Body of pancreas (tissue), 4 donors: ENCODE measurements around the gene HCRT.

ENCODE experiments used
- POLR2A ChIP-seq, 3 donors: fragments of 450-650 bp; IDR thresholded peaks; one replicate each; pipeline ENCODE4 v1.6.1; 2016; ENCODE audit warnings: antibody characterized with exemption in 3 of 3, mild to moderate bottlenecking in 2 of 3
- TF ChIP-seq, protein P1 (sequence below), 7 experiments: fragments of 450-650 bp in 4 of 7; fragments of 200-600 bp in 3 of 7; sonication (generic) in 3 of 7; IDR thresholded peaks; one replicate each; pipeline ENCODE4 v1.5.1; 2016 to 2019; ENCODE audit warnings: antibody characterized with exemption in 7 of 7

GRCh38 chr17:42187833-42188232 is 2.6 kb upstream of the HCRT start:
- TF ChIP-seq, protein P1, sequence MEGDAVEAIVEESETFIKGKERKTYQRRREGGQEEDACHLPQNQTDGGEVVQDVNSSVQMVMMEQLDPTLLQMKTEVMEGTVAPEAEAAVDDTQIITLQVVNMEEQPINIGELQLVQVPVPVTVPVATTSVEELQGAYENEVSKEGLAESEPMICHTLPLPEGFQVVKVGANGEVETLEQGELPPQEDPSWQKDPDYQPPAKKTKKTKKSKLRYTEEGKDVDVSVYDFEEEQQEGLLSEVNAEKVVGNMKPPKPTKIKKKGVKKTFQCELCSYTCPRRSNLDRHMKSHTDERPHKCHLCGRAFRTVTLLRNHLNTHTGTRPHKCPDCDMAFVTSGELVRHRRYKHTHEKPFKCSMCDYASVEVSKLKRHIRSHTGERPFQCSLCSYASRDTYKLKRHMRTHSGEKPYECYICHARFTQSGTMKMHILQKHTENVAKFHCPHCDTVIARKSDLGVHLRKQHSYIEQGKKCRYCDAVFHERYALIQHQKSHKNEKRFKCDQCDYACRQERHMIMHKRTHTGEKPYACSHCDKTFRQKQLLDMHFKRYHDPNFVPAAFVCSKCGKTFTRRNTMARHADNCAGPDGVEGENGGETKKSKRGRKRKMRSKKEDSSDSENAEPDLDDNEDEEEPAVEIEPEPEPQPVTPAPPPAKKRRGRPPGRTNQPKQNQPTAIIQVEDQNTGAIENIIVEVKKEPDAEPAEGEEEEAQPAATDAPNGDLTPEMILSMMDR (IDR thresholded peaks at IDR 0.05): no peak
- no peak for TF ChIP-seq POLR2A (IDR thresholded peaks at IDR 0.05)
